H1 (cell line): ENCODE data around the gene PHLDA3. TPM values are rescaled to one million over a fixed set of nuclear protein-coding genes. Genes with fewer than 3 reads are reported as not detected.

Experiments used
- CTCF ChIA-PET: fragments of 300-600 bp; sonication (Branson Sonifier 250); formaldehyde crosslinking; loops from one replicate; lab custom pipeline; 2021; ENCODE audit not compliant: partially characterized antibody; lab: Charles Lee
- POLR2A ChIA-PET: fragments of 300-600 bp; sonication (Branson Sonifier 250); formaldehyde crosslinking; loops from one replicate; lab custom pipeline; 2021; ENCODE audit warnings: inconsistent platforms; ENCODE audit not compliant: partially characterized antibody; lab: Charles Lee
- DNase-seq, 2 experiments: peaks; one replicate each; pipeline versions ENCODE4 v3.0.0 to v3.0.0-alpha.2; 2010 to 2022; ENCODE audit warnings: low spot score in 2 of 2, low read depth in 1 of 2, mixed read lengths in 1 of 2
- FAIRE-seq: peaks from 2 replicates; lab custom pipeline; 2011; peaks lifted over from hg19 to GRCh38; lab: Jason Lieb, UNC
- H2AFZ ChIP-seq: 2 replicates; pipeline ENCODE4 v1.8.1; 2012; ENCODE audit warnings: low read length, inconsistent platforms
- H2AK5ac ChIP-seq: 2 replicates; pipeline ENCODE4 v1.6.1; 2013; ENCODE audit warnings: low read depth, low read length
- H2BK120ac ChIP-seq: replicated peaks from 2 replicates; pipeline ENCODE3; 2013; ENCODE audit warnings: low read depth, low read length, inconsistent platforms
- H2BK12ac ChIP-seq: 2 replicates; pipeline ENCODE4 v1.6.1; 2013; ENCODE audit warnings: low read depth, low read length
- H2BK15ac ChIP-seq: 2 replicates; pipeline ENCODE4 v1.6.1; 2013; ENCODE audit warnings: low read length
- H2BK20ac ChIP-seq: 2 replicates; pipeline ENCODE4 v1.6.1; 2013; ENCODE audit warnings: low read length
- H2BK5ac ChIP-seq: 2 replicates; pipeline ENCODE4 v1.6.1; 2013; ENCODE audit warnings: low read depth, low read length
- H3K14ac ChIP-seq: 2 replicates; pipeline ENCODE4 v1.6.1; 2013; ENCODE audit warnings: inconsistent platforms; ENCODE audit not compliant: insufficient read length
- H3K18ac ChIP-seq: 2 replicates; pipeline ENCODE4 v1.6.1; 2013; ENCODE audit warnings: low read length; ENCODE audit errors: extremely low read depth
- H3K23ac ChIP-seq: 2 replicates; pipeline ENCODE4 v1.6.1; 2013; ENCODE audit warnings: inconsistent platforms; ENCODE audit not compliant: insufficient read length
- H3K23me2 ChIP-seq: 2 replicates; pipeline ENCODE4 v1.6.1; 2013; ENCODE audit warnings: low read depth, low read length
- H3K27ac ChIP-seq: 2 replicates; pipeline ENCODE4 v1.6.1; 2011; ENCODE audit warnings: low read depth, low read length, inconsistent platforms
- H3K27me3 ChIP-seq, 4 experiments: replicated peaks in 1 of 4; 1 replicate in 1 of 4; 2 replicates in 3 of 4; pipeline versions ENCODE4 v1.6.1 to v1.8.1; 2011 to 2013; ENCODE audit warnings: low read length in 3 of 4, mild to moderate bottlenecking in 3 of 4, inconsistent platforms in 2 of 4, mixed read lengths in 2 of 4, moderate library complexity in 1 of 4; ENCODE audit not compliant: control insufficient read depth in 3 of 4, insufficient read depth in 3 of 4; ENCODE audit errors: extremely low read depth in 1 of 4
- H3K36me3 ChIP-seq, 4 experiments: 2 replicates each; pipeline versions ENCODE4 v1.6.1 to v1.8.1; 2011 to 2013; ENCODE audit warnings: mild to moderate bottlenecking in 4 of 4, low read length in 3 of 4, moderate library complexity in 2 of 4, control low read depth in 1 of 4, inconsistent platforms in 1 of 4; ENCODE audit not compliant: insufficient read depth in 4 of 4, control insufficient read depth in 2 of 4
- H3K4ac ChIP-seq: replicated peaks from 2 replicates; pipeline ENCODE3; 2013; ENCODE audit warnings: low read length, low read depth, mixed read lengths, inconsistent platforms; ENCODE audit not compliant: insufficient read length
- H3K4me1 ChIP-seq, 4 experiments: replicated peaks in 1 of 4; 1 replicate in 1 of 4; 2 replicates in 3 of 4; pipeline versions ENCODE4 v1.6.1 to v1.8.1; 2011 to 2013; ENCODE audit warnings: low read length in 3 of 4, inconsistent platforms in 2 of 4, mixed read lengths in 1 of 4; ENCODE audit not compliant: insufficient read depth in 4 of 4, control insufficient read depth in 3 of 4
- H3K4me2 ChIP-seq, 2 experiments: 2 replicates each; pipeline versions ENCODE4 v1.6.1 to v1.8.1; 2011 to 2013; ENCODE audit warnings: low read depth in 2 of 2, low read length in 2 of 2, control low read depth in 1 of 2, inconsistent platforms in 1 of 2, mild to moderate bottlenecking in 1 of 2; ENCODE audit not compliant: insufficient read depth in 1 of 2
- H3K4me3 ChIP-seq, 4 experiments: fragments of 200-600, 300-600 bp in 1 of 4; sonication (generic), shearing (Covaris generic), sonication (Bioruptor Twin) in 1 of 4; 2 replicates each; pipeline versions ENCODE4 v1.5.1 to v1.8.1; 2011 to 2016; ENCODE audit warnings: low read length in 4 of 4, low read depth in 3 of 4, control low read depth in 2 of 4, inconsistent platforms in 2 of 4, mild to moderate bottlenecking in 2 of 4, mixed read lengths in 1 of 4, moderate library complexity in 1 of 4; ENCODE audit not compliant: insufficient read depth in 2 of 4; ENCODE audit errors: extremely low read depth in 1 of 4
- H3K56ac ChIP-seq: replicated peaks from 2 replicates; pipeline ENCODE3; 2013; ENCODE audit warnings: low read depth, mild to moderate bottlenecking, mixed read lengths, low read length, inconsistent platforms; ENCODE audit not compliant: insufficient read length
- H3K79me1 ChIP-seq: 2 replicates; pipeline ENCODE4 v1.6.1; 2013; ENCODE audit warnings: low read depth, low read length, control low read depth
- H3K79me2 ChIP-seq, 2 experiments: 2 replicates each; pipeline versions ENCODE4 v1.6.1 to v1.8.1; 2012 to 2013; ENCODE audit warnings: low read length in 2 of 2, mild to moderate bottlenecking in 2 of 2, inconsistent platforms in 1 of 2; ENCODE audit not compliant: insufficient read depth in 2 of 2, control insufficient read depth in 1 of 2
- H3K9ac ChIP-seq, 4 experiments: replicated peaks in 1 of 4; 1 replicate in 1 of 4; 2 replicates in 3 of 4; pipeline versions ENCODE4 v1.6.1 to v1.8.1; 2011 to 2013; ENCODE audit warnings: low read depth in 3 of 4, low read length in 3 of 4, control low read depth in 2 of 4, mild to moderate bottlenecking in 2 of 4, moderate library complexity in 2 of 4, inconsistent platforms in 1 of 4; ENCODE audit errors: extremely low read depth in 1 of 4
- H3K9me3 ChIP-seq, 2 experiments: 2 replicates each; pipeline versions ENCODE4 v1.6.1 to v1.8.1; 2012 to 2013; ENCODE audit warnings: mild to moderate bottlenecking in 2 of 2, moderate library complexity in 2 of 2, control low read depth in 1 of 2, inconsistent platforms in 1 of 2, low read depth in 1 of 2, low read length in 1 of 2, mixed read lengths in 1 of 2; ENCODE audit not compliant: insufficient read depth in 2 of 2
- H4K20me1 ChIP-seq, 2 experiments: replicated peaks in 1 of 2; 2 replicates each; pipeline versions ENCODE3 to v1.8.1; 2011 to 2013; ENCODE audit warnings: inconsistent platforms in 2 of 2, low read length in 2 of 2, mild to moderate bottlenecking in 1 of 2; ENCODE audit not compliant: insufficient read depth in 2 of 2, control insufficient read depth in 1 of 2
- H4K5ac ChIP-seq: 2 replicates; pipeline ENCODE4 v1.6.1; 2013; ENCODE audit warnings: low read length, low read depth, mixed read lengths, inconsistent platforms; ENCODE audit not compliant: insufficient read length
- H4K8ac ChIP-seq: 2 replicates; pipeline ENCODE4 v1.8.0; 2013; ENCODE audit warnings: mild to moderate bottlenecking, moderate library complexity, low read length, inconsistent platforms; ENCODE audit not compliant: insufficient read depth; ENCODE audit errors: extremely low read depth
- H4K91ac ChIP-seq: replicated peaks from 2 replicates; pipeline ENCODE3; 2013; ENCODE audit warnings: low read length, mixed read lengths, inconsistent platforms; ENCODE audit not compliant: insufficient read length
- ASH2L ChIP-seq: fragments of 200-600, 300-600 bp; sonication (generic); IDR thresholded peaks from one replicate; pipeline ENCODE4 v1.7.1; 2017; ENCODE audit warnings: low read length
- E2F6 ChIP-seq: IDR thresholded peaks from 2 replicates; pipeline ENCODE4 v1.6.1; 2012; ENCODE audit warnings: inconsistent platforms
- SIN3A ChIP-seq, 2 experiments: IDR thresholded peaks in 1 of 2; conservative IDR thresholded peaks in 1 of 2; 2 replicates each; pipeline ENCODE4 v1.6.1; 2011 to 2012; ENCODE audit warnings: low read length in 2 of 2, improper control_type of control experiment in 1 of 2, low read depth in 1 of 2, mild to moderate bottlenecking in 1 of 2
- SIX5 ChIP-seq: IDR thresholded peaks from 2 replicates; pipeline ENCODE4 v1.6.1; 2011; ENCODE audit warnings: mild to moderate bottlenecking, low read depth, low read length
- SUZ12 ChIP-seq: fragments of 200-600 bp; sonication (generic); IDR thresholded peaks from 2 replicates; pipeline ENCODE4 v1.6.1; 2012; ENCODE audit warnings: mild to moderate bottlenecking, inconsistent platforms, low read length, moderate library complexity, mixed read lengths
- WGBS, 2 experiments: shearing (Covaris generic) in 1 of 2; methylation state at CpG; one replicate each; pipeline versions ENCODE4 v1.1.6 to v1.1.7; 2013 to 2015; ENCODE audit warnings: low lambda C conversion rate in 2 of 2, mixed read lengths in 2 of 2, inconsistent platforms in 1 of 2, low coverage in 1 of 2, missing lambda C conversion rate in 1 of 2; ENCODE audit not compliant: insufficient replicate concordance in 2 of 2, insufficient coverage in 1 of 2, insufficient read length in 1 of 2; ENCODE audit errors: extremely low coverage in 1 of 2, missing lambda C conversion rate in 1 of 2; 5-methylcytosine and 5-hydroxymethylcytosine counted together
- polyA plus RNA-seq, 7 experiments: library from polyadenylated mRNA; depleted of rRNA in 3 of 7; stranded (reverse) in 5 of 7; unstranded in 2 of 7; fragments of >200 nt in 5 of 7; fragments of 200-250 nt in 2 of 7; gene quantifications; 1 replicate in 5 of 7; 2 replicates in 1 of 7; 4 replicates in 1 of 7; pipeline versions ENCODE4 v1.2.1 to v1.2.3, GENCODE V29; 2011 to 2013; ENCODE audit warnings: missing spikeins in 2 of 7, mixed read lengths in 2 of 7
- total RNA-seq: library from RNA; stranded (reverse); fragmentation: NEBNext Ultra II Directional; extraction: Animal tissue kit (Norgen Biotek cat#: 25700); gene quantifications from 2 replicates; pipeline ENCODE4 v1.2.1, GENCODE V29; 2021

PHLDA3 gene
- total and polyA plus RNA-seq, 2 of the 8 experiments (the other 6 are each of a cell fraction or from before 2014, with no cell fraction given), result 25.5 to 27.5 TPM

- Histone ChIP-seq H2AK5ac (no peak overlapping the region), H3K4me3 (no peak overlapping the region), H3K4ac (no peak overlapping the region), H2BK15ac (no peak overlapping the region), H3K36me3 (no peaks in the 10 kb centered on the region), H4K5ac (no peak overlapping the region), H4K20me1 (no peaks in the 10 kb centered on the region), H3K23me2 (no peaks in the 10 kb centered on the region), H3K56ac (no peak overlapping the region), H3K79me2 (no peaks in the 10 kb centered on the region), H3K18ac (no peak overlapping the region), H2BK12ac (no peak overlapping the region), H3K79me1 (no peaks in the 10 kb centered on the region), H3K27ac (no peak overlapping the region), H2BK5ac (no peak overlapping the region), H3K4me2 (no peak overlapping the region), H3K23ac (no peak overlapping the region), H3K14ac (no peak overlapping the region), H2AFZ (no peak overlapping the region), H4K91ac (no peak overlapping the region), H3K4me1 (peaks cover 5 to 13% (median 9%) of the 10 kb centered on the region in 4 experiments), H3K9me3 (no peaks in the 10 kb centered on the region), H2BK20ac (no peak overlapping the region), H2BK120ac (no peak overlapping the region), H4K8ac (no peak overlapping the region; the same call in 1 of the 2 replicates), H3K27me3 (no peaks in the 10 kb centered on the region), H3K9ac (no peak overlapping the region)
- DNase-seq, result no peak
- POLR2A ChIA-PET, result interaction anchor here (1.0 kb wide), 1 partner anchor 492 kb away, joined by 3 read pairs; the partner anchor contains the start of gene LMOD1
- WGBS, 2 experiments, result 76% methylated on average over 4 of the region's 4 CpGs; no CpG with 5 or more reads in 1 of the 2 experiments
- no peak for TF ChIP-seq SUZ12
- TF ChIP-seq E2F6, result no peak
- no peak for TF ChIP-seq SIN3A (conservative IDR thresholded peaks at IDR 0.05 in 1 of 2, IDR thresholded peaks at IDR 0.05 in 1 of 2; ENCODE audit: low read depth in 1 of 2, low read length in 2 of 2)
- TF ChIP-seq SIX5, result no peak
- no peak for TF ChIP-seq ASH2L
- CTCF ChIA-PET, result interaction anchor here (1.8 to 12.7 kb wide), 7 partner anchors 6 to 107 kb away, joined by 8 to 163 read pairs (median 39); partner anchors contain the start of gene PHLDA3
- FAIRE-seq, result no peak
These were observed 14.4 kb downstream of the PHLDA3 start for GRCh38 chr1:201454608-201455007.
